Mesothelial cell of epicardium (in vitro differentiated cells): ENCODE data around the gene HIGD2B. TPM values are rescaled to one million over a fixed set of nuclear protein-coding genes. Genes with fewer than 3 reads are reported as not detected.
A peak's percentile ranks its signal among the peaks of the same experiment; 100 is the strongest.
"Not testable (repeated sequence)": the region's sequence is repeated elsewhere in the genome, so short reads cannot be mapped to it uniquely, and the experiment has no call there.

ENCODE experiments used
- DNase-seq, 2 experiments: peaks; one replicate each; pipeline ENCODE4 v3.0.0; 2021; ENCODE audit warnings: low spot score in 2 of 2; ENCODE audit not compliant: unreplicated experiment in 2 of 2
- H3K27ac Mint-ChIP-seq: 2 replicates; pipeline ENCODE4 v1.8.0; 2021; ENCODE audit warnings: mixed read lengths
- H3K27me3 Mint-ChIP-seq: 2 replicates; pipeline ENCODE4 v1.8.0; 2021; ENCODE audit warnings: low read depth, mixed read lengths
- H3K36me3 Mint-ChIP-seq: 2 replicates; pipeline ENCODE4 v1.8.0; 2021; ENCODE audit warnings: mixed read lengths
- H3K4me1 Mint-ChIP-seq: 2 replicates; pipeline ENCODE4 v1.8.0; 2021; ENCODE audit warnings: mixed read lengths
- H3K4me3 Mint-ChIP-seq: 2 replicates; pipeline ENCODE4 v1.8.0; 2021; ENCODE audit warnings: mild to moderate bottlenecking, moderate library complexity, mixed read lengths
- H3K9me3 Mint-ChIP-seq: 2 replicates; pipeline ENCODE4 v1.8.0; 2021; ENCODE audit warnings: mixed read lengths
- total RNA-seq: library from RNA; stranded (reverse); gene quantifications from 3 replicates; pipeline ENCODE4 v1.2.1, GENCODE V29; 2021

The HIGD2B gene
- total RNA-seq, 1 donor from 2014 or later, result not detected

DNA sequence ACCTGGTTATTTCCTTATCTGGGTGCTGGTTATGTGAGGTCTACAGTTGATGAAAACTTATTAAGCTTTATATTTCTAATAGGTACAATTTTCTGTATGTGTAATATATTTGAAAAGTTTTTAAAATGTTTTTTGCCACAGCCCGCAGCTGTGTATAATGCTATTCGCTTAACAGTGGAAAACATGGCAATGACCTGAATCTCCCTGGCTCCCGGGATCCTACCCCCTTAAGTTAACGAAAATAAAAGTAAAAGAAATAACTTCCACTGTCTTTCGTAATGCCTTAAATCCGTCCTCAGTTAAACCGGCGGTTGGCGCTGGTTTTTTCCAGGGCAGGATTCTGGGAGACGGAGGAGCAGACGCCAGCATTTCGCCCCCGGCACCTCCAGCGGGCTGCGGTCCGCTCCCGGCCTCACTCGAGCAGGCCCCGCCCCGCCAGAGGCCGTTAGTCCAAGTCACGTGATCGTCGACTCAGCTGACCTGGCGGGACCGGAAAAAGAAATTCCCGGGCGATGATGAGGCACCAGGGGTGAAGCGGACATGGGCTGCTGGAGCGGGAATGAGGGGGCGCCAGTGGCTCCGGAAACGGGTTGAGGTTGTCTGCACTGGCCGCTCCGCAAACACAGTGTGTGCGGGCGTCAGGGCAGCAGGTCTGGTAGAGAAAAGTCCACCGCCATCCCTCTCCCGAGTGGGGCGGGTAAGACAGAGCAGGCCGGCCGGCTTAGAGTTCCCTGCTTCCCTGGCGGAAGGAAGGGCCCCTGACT lies 49.3 kb downstream of the HIGD2B start:
- not testable (repeated sequence) for H3K27ac Mint-ChIP-seq, H3K27me3 Mint-ChIP-seq, H3K4me1 Mint-ChIP-seq, H3K36me3 Mint-ChIP-seq, H3K9me3 Mint-ChIP-seq
- peak overlapping the region; percentile 15 for H3K4me3 Mint-ChIP-seq
- DNase-seq, result peak; percentile 53 to 79

DNA sequence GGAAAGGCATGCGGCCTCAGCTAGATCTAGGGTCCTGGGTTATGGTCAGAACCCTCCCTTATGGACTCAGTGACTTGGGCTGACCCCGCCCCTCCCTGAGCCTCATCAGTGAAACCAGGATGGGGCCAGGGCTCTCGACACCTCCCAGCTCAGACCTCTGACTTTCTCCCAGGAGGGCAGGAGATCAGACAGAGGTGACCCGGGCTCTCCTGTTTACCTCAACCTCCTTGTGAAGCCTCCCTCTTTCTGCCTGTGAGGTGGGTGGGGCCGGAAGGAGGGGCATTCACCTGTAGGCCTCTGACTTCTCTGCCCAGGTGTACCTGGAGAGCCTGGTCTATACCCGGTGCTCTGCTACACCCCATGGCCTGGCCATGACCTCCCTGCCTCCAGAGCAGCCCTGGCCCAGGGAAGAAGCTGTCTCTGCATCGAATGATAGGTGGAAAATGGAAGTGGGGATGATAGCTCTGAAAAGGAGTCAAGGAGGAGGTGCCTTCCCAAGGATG lies 56.9 kb downstream of the HIGD2B start:
- H3K4me1 Mint-ChIP-seq, H3K27me3 Mint-ChIP-seq, H3K9me3 Mint-ChIP-seq, DNase-seq, H3K27ac Mint-ChIP-seq, H3K36me3 Mint-ChIP-seq, H3K4me3 Mint-ChIP-seq: not testable (repeated sequence)

DNA sequence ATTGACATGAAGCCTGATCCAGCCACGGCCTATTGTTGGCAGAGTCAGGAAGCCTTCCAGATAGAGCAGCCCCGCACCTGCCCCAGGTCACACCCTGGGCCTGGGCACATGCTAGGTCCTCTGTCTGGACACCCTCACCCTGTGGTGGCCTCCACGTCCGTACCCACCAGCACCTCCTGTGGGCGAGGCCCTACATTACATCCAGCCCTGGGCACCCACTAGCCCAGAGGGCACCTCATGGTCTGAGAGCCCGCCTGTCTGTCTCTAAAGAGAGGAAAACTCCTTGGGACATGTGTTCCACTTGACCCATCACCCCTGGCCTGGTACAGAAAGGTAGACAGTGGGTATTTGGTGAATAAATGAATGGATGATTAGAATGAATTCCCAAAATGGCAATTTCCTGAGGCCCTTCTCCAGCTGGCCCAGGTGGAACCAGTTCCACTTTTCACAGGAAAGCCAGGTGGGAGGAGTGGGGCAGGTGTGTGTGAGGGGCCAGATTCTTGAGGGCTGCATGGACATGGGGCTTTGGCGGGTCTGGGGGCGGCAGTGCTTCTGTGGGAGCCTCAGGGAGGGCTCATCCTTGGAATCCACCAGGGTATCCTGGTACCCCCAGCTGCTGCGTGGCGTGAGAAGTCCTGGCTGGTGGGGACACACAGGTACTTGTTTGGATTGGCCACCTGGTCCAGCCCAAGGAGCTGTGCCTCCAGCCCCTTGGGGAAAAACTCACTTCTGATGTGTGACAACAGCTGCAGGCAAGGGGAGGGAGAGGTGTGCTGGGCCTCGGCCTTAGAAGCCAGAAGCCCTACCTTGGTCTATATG lies 57.5 kb downstream of the HIGD2B start:
- not testable (repeated sequence) for H3K27ac Mint-ChIP-seq, H3K27me3 Mint-ChIP-seq, H3K9me3 Mint-ChIP-seq, H3K4me3 Mint-ChIP-seq, DNase-seq, H3K36me3 Mint-ChIP-seq, H3K4me1 Mint-ChIP-seq

DNA sequence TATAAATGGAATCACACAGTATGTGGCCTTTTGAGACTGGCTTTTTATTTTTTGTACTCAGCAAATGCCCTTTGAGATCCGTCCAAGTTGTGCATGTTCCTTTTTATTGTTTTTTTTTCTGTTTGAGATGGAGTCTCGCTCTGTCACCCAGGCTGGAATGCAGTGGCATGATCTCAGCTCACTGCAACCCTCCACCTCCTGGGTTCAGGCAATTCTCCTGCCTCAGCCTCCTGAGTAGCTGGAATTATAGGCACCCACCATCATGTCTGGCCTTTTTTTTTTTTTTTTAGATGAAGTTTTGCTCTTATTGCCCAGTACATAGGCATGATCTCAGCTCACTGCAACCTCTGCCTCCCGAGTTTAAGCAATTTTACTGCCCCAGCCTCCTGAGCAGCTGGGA lies 59.8 kb downstream of the HIGD2B start:
- not testable (repeated sequence) for H3K27ac Mint-ChIP-seq, H3K36me3 Mint-ChIP-seq, H3K4me1 Mint-ChIP-seq, H3K4me3 Mint-ChIP-seq, H3K9me3 Mint-ChIP-seq, H3K27me3 Mint-ChIP-seq, DNase-seq

Other genes with a start within 250 kb of the HIGD2B start
- gene ARIH1, start 211.9 kb downstream of the HIGD2B start, total RNA-seq, result 204 to 216 TPM (median 214 TPM) in 3 replicates
- 0.18 to 0.57 TPM in 2 of 3 replicates, not detected in the other for gene GOLGA6B, start 31.5 kb downstream of the HIGD2B start, total RNA-seq
- 27.8 to 33.5 TPM (median 32.9 TPM) in 3 replicates for gene BBS4, start within 50 bp of the HIGD2B start, total RNA-seq
- gene ADPGK, start 97.6 kb upstream of the HIGD2B start, total RNA-seq, result 51.5 to 54.5 TPM (median 54.4 TPM) in 3 replicates